Inflammatory macrophage (primary cell): Measurements from ENCODE around the gene SH3BGRL3.
A peak's percentile ranks its signal among the peaks of the same experiment; 100 is the strongest.

Source experiments
- DNase-seq, 2 donors: peaks; one replicate each; pipeline ENCODE4 v3.0.0-alpha.2; 2020 to 2022
- total RNA-seq, 18 experiments: gene quantifications; one replicate each; lab custom pipeline; 2026; ENCODE audit warnings: mixed read lengths in 6 of 18, inconsistent platforms in 2 of 18; lab: John Stamatoyannopoulos, UW

Gene SH3BGRL3
- total RNA-seq = 437 to 827 (median 571) reads per million in 18 experiments

GRCh38 chr1:26279456-26280332, at the start of gene SH3BGRL3:
Gene SH3BGRL3, plus strand, starts transcription at chr1:26280086. Its CDS starts 70 bp downstream, at chr1:26280156.
- DNase-seq = peak; percentile 90 to 94

- peak; percentile 74 to 83 for DNase-seq
Observed at GRCh38 chr1:26230682-26231081, 49.2 kb upstream of the SH3BGRL3 start.

DNA sequence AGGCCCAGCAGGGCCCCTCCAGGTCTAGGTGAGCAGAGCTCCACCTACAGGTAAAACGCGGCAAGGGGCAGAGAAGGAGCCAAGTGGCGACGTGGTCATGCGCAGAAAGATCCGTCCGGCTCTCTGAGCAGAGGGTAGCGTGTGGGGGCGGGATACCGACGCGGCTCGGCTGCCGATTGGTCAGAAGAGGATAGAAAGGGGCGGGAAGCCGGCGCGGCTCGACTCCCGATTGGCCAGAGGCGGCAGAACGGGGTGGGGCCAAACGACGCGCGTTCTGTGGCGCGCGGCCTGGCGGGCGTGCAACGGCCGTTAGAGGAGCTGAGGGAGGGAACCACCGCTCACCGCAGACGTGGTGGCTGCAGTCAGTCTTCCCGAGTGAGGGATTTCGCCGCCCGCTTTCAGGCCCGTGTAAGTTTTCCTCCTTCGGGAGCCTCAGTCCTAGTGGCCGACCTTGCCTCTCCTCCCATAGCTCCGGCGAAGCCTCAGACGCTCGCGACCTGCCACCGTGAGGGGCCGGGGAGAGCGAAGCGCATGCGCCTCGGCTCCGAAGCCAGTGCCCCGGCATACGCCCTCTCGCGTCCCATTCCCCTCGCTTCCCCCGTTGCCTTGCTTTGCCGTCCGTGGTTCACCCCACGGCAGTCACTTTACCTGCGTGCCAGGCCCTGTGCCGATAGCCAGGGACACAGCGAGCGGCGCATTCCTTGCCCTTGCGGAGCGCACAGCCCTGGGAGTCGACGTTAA, 45.8 kb upstream of the SH3BGRL3 start, which contains the start of gene CEP85:
TSS of gene CEP85 (plus strand) at position 298 of the 741 bp plus-strand sequence. CDS start 5,584 bp downstream, outside the sequence.
- DNase-seq = peak; percentile 98 to 99

GRCh38 chr1:26234644-26235370, 45.1 kb upstream of the SH3BGRL3 start:
- DNase-seq = peak in 1 of 2 donors; percentile 11

DNA sequence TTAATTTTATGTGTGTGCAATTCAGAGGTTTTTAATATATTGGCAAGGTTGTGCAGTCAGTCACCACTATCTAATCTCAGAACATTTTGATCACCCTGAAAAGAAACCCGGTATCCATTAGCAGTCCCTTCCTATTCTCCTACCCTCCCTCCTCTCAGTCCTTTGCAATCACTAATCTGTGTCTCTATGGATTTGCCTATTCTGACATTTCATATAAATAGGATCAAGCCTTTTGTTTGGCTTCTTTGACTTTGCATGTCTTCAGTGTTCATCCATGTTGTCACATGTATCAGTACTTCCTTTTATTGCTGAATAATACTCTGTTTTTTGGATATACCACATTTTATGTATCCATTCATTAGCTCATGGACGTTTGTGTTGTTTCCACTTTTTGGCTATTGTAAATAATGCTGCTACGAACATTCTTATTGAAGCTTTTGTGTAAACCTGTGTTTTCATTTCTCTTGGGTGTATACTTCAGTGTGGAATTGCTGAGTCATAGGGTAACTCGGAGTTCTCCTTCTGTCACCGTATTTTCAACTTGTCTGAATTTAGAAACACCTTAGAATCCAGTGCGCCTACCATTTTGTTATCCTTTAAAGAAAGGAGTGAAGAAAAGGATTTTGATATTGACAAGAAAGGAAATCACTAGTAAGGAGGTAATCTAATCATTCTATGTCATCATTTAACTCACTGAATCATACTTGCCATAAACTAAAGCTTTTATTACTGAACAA, 42.5 kb upstream of the SH3BGRL3 start:
- DNase-seq = peak in 1 of 2 donors; percentile 11

DNA sequence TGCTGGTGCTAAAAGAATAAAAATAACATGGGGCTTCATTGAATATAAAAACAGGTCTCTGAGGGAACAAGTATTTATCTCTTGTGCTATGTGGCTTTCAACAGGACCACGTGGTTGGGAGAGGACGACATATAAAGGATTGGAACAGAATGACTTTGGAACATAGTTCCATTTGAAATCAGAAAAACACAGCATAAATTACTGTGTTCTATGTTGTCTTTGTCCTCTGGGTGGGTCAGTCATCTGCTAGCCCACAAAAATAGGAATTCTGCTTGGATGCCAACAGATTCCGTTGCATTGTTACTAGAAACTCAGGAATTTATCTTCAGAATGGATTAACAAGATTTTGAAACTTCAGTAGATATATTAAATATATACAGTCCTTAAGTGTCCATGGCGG, 40.0 kb upstream of the SH3BGRL3 start:
- no peak for DNase-seq

DNA sequence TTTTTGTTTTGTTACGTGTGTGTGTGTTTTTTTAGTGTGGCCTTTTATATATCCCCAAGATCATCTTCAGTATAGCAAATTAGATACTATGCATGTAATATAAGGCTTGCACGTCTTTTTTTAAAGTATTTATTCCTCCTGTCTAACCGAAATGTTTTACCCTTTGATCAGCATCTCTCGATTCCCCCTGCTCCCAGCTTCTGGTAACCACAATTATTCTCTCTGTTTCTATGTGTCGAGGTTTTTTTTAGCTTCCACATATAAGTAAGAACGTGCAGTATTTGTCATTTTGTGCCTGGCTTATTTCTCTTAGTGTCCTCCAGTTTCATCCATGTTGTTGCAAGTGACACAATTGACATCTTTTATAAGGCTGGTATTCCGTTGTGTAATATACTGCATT, 27.2 kb upstream of the SH3BGRL3 start:
- no peak for DNase-seq

GRCh38 chr1:26254404-26254803, 25.5 kb upstream of the SH3BGRL3 start:
- DNase-seq = no peak

- DNase-seq = no peak
Observed at GRCh38 chr1:26257222-26257621, 22.7 kb upstream of the SH3BGRL3 start.

GRCh38 chr1:26259005-26259404, 20.9 kb upstream of the SH3BGRL3 start:
- peak in 1 of 2 donors; percentile 35 for DNase-seq

DNA sequence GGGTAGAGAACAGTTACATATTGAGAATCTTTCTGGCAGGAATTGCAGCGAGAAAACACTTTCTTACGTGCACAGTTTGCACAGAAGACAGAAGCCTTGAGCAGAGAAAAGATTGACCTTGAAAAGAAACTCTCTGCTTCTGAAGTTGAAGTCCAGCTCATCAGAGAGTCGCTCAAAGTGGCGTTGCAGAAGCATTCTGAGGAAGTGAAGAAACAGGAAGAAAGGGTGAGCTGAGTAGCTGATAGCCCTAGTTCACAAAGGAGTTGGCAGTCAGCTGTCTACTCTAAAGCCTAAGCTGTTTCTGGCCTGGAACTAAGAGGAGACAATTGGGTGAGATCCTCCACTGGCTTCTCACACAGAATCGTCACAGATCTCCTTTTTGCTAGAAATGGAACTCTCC, 20.3 kb upstream of the SH3BGRL3 start:
- DNase-seq = peak; percentile 87

GRCh38 chr1:26263212-26263611, 16.7 kb upstream of the SH3BGRL3 start:
- DNase-seq = no peak

GRCh38 chr1:26265405-26265804, 14.5 kb upstream of the SH3BGRL3 start:
- DNase-seq = no peak

DNA sequence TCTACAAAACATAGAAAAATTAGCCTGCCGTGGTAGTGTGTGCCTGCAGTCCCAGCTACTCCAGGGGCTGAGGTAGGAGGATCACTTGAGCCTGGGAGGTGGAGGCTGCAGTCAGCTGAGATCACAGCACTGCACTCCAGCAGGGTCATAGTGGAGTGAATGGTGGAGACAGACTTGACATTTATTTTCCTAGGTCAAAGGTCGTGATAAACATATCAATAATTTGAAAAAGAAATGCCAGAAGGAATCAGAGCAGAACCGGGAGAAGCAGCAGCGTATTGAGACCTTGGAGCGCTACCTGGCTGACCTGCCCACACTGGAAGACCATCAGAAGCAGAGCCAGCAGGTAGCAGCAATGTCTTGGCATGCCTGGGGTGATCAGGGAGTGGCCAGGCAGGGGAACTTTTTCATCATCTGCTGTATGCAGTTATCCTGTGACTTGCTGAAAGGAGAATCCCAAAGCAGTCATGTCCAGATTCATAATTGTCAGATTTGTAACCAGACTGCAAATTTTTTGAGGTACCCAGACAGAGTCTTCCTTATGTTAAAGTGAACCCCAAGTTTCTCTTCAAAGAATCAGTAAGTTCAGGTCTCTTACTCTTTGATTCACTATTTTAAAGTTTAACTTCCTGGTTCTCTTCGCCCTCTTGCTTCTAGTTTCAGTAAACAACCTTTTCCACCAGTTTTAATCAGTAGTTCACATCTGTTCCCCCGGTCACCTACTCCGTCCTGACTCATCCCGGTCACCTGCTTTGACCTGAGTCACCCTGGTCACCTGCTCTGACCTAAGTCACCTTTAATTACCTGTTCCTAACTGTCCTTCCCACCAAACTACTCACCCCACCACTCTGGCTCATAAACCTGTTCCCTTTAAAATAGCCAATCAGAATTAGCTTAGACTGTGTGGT, 11.3 kb upstream of the SH3BGRL3 start:
- DNase-seq = no peak

DNA sequence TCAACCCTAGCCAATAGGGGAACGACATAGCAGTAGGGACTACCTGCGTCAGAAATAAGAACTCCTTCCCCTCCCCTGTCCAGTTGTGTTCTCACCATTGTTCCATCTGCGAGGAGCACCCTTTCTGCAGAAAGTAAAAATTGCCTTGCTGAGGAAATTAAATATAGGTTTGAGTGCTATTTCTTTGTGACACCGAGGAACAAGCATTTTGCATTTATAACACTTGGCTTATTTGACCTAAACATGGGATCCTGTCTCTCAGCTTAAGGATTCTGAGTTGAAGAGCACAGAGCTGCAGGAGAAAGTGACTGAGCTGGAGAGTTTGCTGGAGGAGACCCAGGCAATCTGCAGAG, 10.7 kb upstream of the SH3BGRL3 start:
- DNase-seq = no peak

DNA sequence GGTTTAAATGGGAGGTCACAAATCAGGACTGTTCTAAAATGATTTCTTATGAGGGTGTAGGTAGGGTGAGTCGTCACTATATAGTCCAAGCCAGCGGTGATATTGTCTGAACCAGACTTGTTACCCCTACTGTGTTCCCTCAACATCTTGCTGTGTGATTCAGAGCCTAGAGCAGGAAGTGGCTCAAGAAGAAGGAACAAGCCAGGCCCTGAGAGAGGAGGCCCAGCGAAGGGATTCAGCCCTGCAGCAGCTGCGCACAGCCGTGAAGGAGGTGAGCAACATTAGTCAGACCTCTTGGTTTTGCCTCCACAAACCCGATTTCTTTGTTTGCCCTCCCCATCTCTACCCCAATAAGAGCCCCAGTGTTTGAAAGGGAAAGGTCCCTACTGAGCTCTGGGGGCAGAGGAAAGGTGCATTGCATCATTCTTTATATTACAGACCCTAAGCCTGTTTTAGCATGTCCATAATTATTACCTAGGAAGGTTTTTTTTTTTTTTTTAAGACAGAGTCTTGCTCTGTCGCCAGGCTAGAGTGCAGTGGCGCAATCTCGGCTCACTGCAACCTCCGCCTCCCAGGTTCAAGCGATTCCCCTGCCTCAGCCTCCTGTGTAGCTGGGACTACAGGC, 5.0 kb upstream of the SH3BGRL3 start:
- DNase-seq = peak; percentile 77 to 87

DNA sequence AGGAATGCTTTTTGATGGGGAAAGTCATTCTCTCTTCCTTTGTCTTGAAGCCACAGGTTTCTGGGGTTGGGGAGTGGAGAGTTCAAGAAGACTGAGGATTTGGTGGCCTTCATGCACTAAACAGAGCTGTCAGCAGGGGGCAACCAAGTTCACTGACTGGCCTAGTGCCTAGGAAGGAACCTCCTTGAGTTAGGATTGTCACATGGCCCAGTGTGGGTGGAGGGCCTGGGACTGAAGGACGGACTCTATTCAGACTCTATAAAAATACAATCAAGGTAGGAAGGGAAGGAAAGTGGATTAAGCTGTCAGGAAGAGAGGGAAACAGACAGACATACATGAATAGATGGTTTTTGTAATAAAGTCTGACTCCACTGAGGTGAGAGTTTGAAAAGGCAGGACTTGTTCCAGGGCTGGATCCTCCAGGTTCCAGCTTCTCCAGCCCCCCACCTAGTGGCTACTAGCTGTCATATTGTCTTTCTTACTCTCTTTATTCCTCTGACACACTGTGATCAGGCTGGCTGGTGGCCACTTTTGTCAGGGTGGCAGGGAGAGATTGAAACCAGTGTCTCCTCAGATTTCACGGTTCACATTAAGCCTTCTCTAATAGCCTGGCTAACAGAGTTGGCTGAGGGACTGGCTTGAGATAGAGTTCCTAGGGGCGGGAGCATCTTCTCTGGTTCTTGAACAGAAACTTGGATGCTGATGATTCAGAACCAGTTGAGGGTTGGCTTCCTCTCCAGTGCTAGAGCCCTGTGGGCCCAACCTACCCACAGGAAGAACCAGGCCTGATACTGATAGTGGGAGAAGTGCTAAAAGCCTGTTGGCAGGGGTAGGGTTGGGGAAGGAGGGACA, 4.1 kb upstream of the SH3BGRL3 start:
- peak; percentile 97 to 98 for DNase-seq

DNA sequence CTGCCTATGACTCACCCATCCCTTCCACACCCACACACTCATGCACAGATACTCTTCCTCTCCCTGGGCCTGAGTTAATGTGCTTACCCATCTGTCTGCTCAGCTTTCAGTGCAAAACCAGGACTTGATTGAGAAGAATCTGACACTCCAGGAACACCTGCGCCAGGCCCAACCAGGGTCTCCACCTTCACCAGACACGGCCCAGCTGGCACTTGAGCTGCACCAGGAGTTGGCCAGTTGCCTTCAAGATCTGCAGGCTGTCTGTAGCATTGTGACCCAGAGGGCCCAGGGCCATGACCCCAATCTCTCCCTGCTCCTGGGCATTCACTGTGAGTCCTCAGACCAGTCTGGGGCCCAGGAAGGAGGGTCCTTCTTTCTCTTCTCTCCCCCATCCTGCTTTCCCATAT, 3.5 kb upstream of the SH3BGRL3 start:
- DNase-seq = no peak

DNA sequence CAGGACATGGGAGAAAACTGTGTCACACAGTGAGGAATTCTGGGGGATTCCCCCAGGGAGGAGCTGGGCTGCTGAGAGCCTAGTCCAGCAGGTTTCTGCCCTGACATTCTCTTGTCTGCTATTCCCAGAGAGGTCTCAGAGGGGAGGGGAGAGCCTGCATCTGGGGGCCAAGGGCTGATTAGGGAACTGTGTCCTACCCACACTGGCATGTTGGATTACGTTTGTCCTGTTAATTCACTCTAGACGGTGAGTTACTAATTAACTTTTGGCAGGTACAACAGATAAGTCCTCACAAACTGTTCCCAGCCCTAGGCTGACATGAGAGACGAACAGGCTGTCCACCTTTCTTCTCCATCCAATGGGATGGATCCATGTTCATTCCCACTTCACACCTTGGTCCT, 2.6 kb upstream of the SH3BGRL3 start:
- DNase-seq = no peak

- no peak for DNase-seq
Observed at GRCh38 chr1:26277719-26278118, 2.2 kb upstream of the SH3BGRL3 start.
